SW480 (cell line): ENCODE results near the gene ACP7.
"Not testable (repeated sequence)": the region's sequence is repeated elsewhere in the genome, so short reads cannot be mapped to it uniquely, and the experiment has no call there.

Experiments
- DNase-seq: peaks from one replicate; pipeline ENCODE4 v3.0.0-alpha.2; 2016; ENCODE audit warnings: low spot score

ACP7 gene

GRCh38 chr19:39083983-39084731 lies at the start of gene ACP7:
Gene ACP7, plus strand, starts transcription at chr19:39084368. Its CDS starts 902 bp downstream, at chr19:39085270.
- DNase-seq, result peak; percentile 60

- no peak for DNase-seq
These were observed 47.6 kb upstream of the ACP7 start for GRCh38 chr19:39036581-39036980.

GRCh38 chr19:39037194-39037593 lies 47.0 kb upstream of the ACP7 start:
- no peak for DNase-seq

- DNase-seq, result peak; percentile 58
These were observed 46.1 kb upstream of the ACP7 start for GRCh38 chr19:39038098-39038497.

- DNase-seq, result no peak
These were observed 38.7 kb upstream of the ACP7 start for GRCh38 chr19:39045506-39045905.

GRCh38 chr19:39046037-39046821 lies 37.9 kb upstream of the ACP7 start:
- DNase-seq, result peak; percentile 76

GRCh38 chr19:39047073-39047472 lies 37.1 kb upstream of the ACP7 start:
- no peak for DNase-seq

GRCh38 chr19:39052243-39052746 lies 31.9 kb upstream of the ACP7 start:
- peak; percentile 67 for DNase-seq

- no peak for DNase-seq
These were observed 31.3 kb upstream of the ACP7 start for GRCh38 chr19:39052846-39053245.

GRCh38 chr19:39053276-39054090 lies 30.7 kb upstream of the ACP7 start:
- peak; percentile 87 for DNase-seq

GRCh38 chr19:39054091-39054470 lies 30.1 kb upstream of the ACP7 start:
- DNase-seq, result no peak

- peak; percentile 34 for DNase-seq
These were observed 26.6 kb upstream of the ACP7 start for GRCh38 chr19:39057615-39058014.

- DNase-seq, result no peak
These were observed 24.9 kb upstream of the ACP7 start for GRCh38 chr19:39059302-39059701.

GRCh38 chr19:39060171-39060570 lies 24.0 kb upstream of the ACP7 start:
- no peak for DNase-seq

- DNase-seq, result no peak
These were observed 19.8 kb upstream of the ACP7 start for GRCh38 chr19:39064405-39064804.

GRCh38 chr19:39065928-39066327 lies 18.2 kb upstream of the ACP7 start:
- DNase-seq, result no peak

- DNase-seq, result no peak
These were observed 17.1 kb upstream of the ACP7 start for GRCh38 chr19:39067104-39067503.

- not testable (repeated sequence) for DNase-seq
These were observed 15.9 kb upstream of the ACP7 start for GRCh38 chr19:39068259-39068658.

GRCh38 chr19:39070888-39071287 lies 13.3 kb upstream of the ACP7 start:
- DNase-seq, result no peak

GRCh38 chr19:39074205-39074692 lies 9.9 kb upstream of the ACP7 start:
- DNase-seq, result peak; percentile 39

- no peak for DNase-seq
These were observed 9.2 kb upstream of the ACP7 start for GRCh38 chr19:39074942-39075341.

GRCh38 chr19:39077323-39077722 lies 6.8 kb upstream of the ACP7 start:
- DNase-seq, result no peak
